PC-3 (cell line): ENCODE data around the gene SLC26A11. TPM values are rescaled to one million over a fixed set of nuclear protein-coding genes. Genes with fewer than 3 reads are reported as not detected.
A peak's percentile ranks its signal among the peaks of the same experiment; 100 is the strongest.

Experiments used
- ATAC-seq: fragments of 200-7000 bp; cut with Tn5 transposase; 2 replicates; pipeline ENCODE4 v1.9.1; 2020; ENCODE audit warnings: mild to moderate bottlenecking, moderate library complexity
- BruUV-seq: library from RNA; stranded (reverse); fragments of 400-500 nt; replicated peaks from 2 replicates; lab custom pipeline; 2021; lab: Mats Ljungman, UMichigan
- CTCF ChIA-PET: fragments of 300-600 bp; sonication (Branson Sonifier 250); formaldehyde crosslinking; loops from one replicate; lab custom pipeline; 2022; ENCODE audit warnings: antibody characterized with exemption; lab: Charles Lee
- POLR2A ChIA-PET: fragments of 300-600 bp; sonication (Branson Sonifier 250); formaldehyde crosslinking; loops from one replicate; lab custom pipeline; 2022; ENCODE audit warnings: antibody characterized with exemption; ENCODE audit not compliant: unreplicated experiment; lab: Charles Lee
- DNase-seq: peaks from one replicate; pipeline ENCODE4 v3.0.0-alpha.2; 2015
- H2AFZ ChIP-seq: fragments of 300-600 bp; sonication (generic); 2 replicates; pipeline ENCODE4 v1.6.0; 2016; ENCODE audit warnings: antibody characterized with exemption, low read length
- H3F3A ChIP-seq: fragments of 300-600 bp; sonication (generic); one replicate; pipeline ENCODE4 v1.6.0; 2017; ENCODE audit warnings: antibody characterized with exemption, low read length, control low read depth, mild to moderate bottlenecking; ENCODE audit not compliant: unreplicated experiment
- H3K27ac ChIP-seq: fragments of 300-600 bp; sonication (generic); 2 replicates; pipeline ENCODE4 v1.5.1; 2016; ENCODE audit warnings: mild to moderate bottlenecking, low read length
- H3K27me3 ChIP-seq: fragments of 300-600 bp; sonication (generic); 2 replicates; pipeline ENCODE4 v1.6.1; 2016; ENCODE audit warnings: low read length, mixed read lengths
- H3K36me3 ChIP-seq: fragments of 300-600 bp; sonication (generic); 2 replicates; pipeline ENCODE4 v1.6.1; 2016; ENCODE audit warnings: low read depth, mixed run types, low read length, mixed read lengths
- H3K4me1 ChIP-seq: fragments of 300-600 bp; sonication (generic); 2 replicates; pipeline ENCODE4 v1.5.1; 2016; ENCODE audit warnings: low read length; ENCODE audit not compliant: insufficient read depth
- H3K4me2 ChIP-seq: fragments of 300-600 bp; sonication (generic); 2 replicates; pipeline ENCODE4 v1.6.0; 2016; ENCODE audit warnings: low read length
- H3K4me3 ChIP-seq: fragments of 300-600 bp; sonication (generic); 2 replicates; pipeline ENCODE4 v1.5.1; 2016; ENCODE audit warnings: mild to moderate bottlenecking, low read length, mixed read lengths
- H3K79me2 ChIP-seq: fragments of 300-600 bp; sonication (generic); 2 replicates; pipeline ENCODE4 v1.6.1; 2017; ENCODE audit warnings: low read length, mixed read lengths
- H3K9ac ChIP-seq: fragments of 300-600 bp; sonication (generic); 2 replicates; pipeline ENCODE4 v1.6.0; 2016; ENCODE audit warnings: mild to moderate bottlenecking, low read length
- H3K9me2 ChIP-seq: fragments of 300-600 bp; sonication (generic); replicated peaks from 2 replicates; pipeline ENCODE4 v1.6.1; 2016; ENCODE audit warnings: mixed run types, low read length, mixed read lengths
- H3K9me3 ChIP-seq: fragments of 300-600 bp; sonication (generic); 2 replicates; pipeline ENCODE4 v1.6.1; 2016; ENCODE audit warnings: low read length, mixed read lengths
- H4K20me1 ChIP-seq: fragments of 300-600 bp; sonication (generic); 2 replicates; pipeline ENCODE4 v1.6.1; 2016; ENCODE audit warnings: low read length, mixed read lengths
- CTCF ChIP-seq: fragments of 300-600 bp; sonication (generic); conservative IDR thresholded peaks from 2 replicates; pipeline ENCODE4 v1.5.1; 2017; ENCODE audit warnings: antibody characterized with exemption, low read depth, mild to moderate bottlenecking, low read length
- EZH2 ChIP-seq: fragments of 300-600 bp; sonication (generic); IDR thresholded peaks from one replicate; pipeline ENCODE4 v1.6.1; 2017; ENCODE audit warnings: antibody characterized with exemption, mild to moderate bottlenecking, low read length; ENCODE audit not compliant: unreplicated experiment
- EZH2phosphoT487 ChIP-seq: fragments of 300-600 bp; sonication (generic); IDR thresholded peaks from 2 replicates; pipeline ENCODE4 v1.6.1; 2018; ENCODE audit warnings: mild to moderate bottlenecking, antibody characterized with exemption, low read length, borderline replicate concordance
- intact Hi-C: fragments of 100-400 bp; cut with micrococcal nuclease; formaldehyde crosslinking; loops from 2 replicates; pipeline ENCODE4 v1.9.0; 2023
- total RNA-seq: library from RNA; depleted of rRNA; stranded (reverse); fragments of >200 nt; gene quantifications from 2 replicates; pipeline ENCODE4 v1.2.3, GENCODE V29; 2014

Gene SLC26A11
- total RNA-seq, 1 experiment from 2014 or later, result 18.4 TPM

- TF ChIP-seq CTCF (no peak), EZH2 (no peak), EZH2phosphoT487 (no peak)
- H3K79me2 ChIP-seq, result no peaks in the 10 kb centered on the region
- H3K9me2 ChIP-seq, result no peaks in the 10 kb centered on the region
- no peaks in the 10 kb centered on the region for H4K20me1 ChIP-seq
- no peak overlapping the region for H3K4me2 ChIP-seq
- ChIA-PET CTCF (interaction anchor here (0.5 kb wide), 1 partner anchor 71 kb away, joined by 6 read pairs; no protein-coding TSS in a partner anchor), POLR2A (no interaction called here)
- no peaks in the 10 kb centered on the region for H3F3A ChIP-seq
- no peaks in the 10 kb centered on the region for H3K27me3 ChIP-seq
- no peak overlapping the region for H3K4me3 ChIP-seq
- ATAC-seq (no peak), DNase-seq (no peak)
- no TSS peak for BruUV-seq
- H2AFZ ChIP-seq, result no peak overlapping the region
- intact Hi-C loops, result no loop called here
- no peaks in the 10 kb centered on the region for H3K4me1 ChIP-seq
- no peak overlapping the region for H3K9ac ChIP-seq
- H3K36me3 ChIP-seq, result peaks cover 22% of the 10 kb centered on the region
- no peaks in the 10 kb centered on the region for H3K9me3 ChIP-seq
- no peak overlapping the region for H3K27ac ChIP-seq
These were observed 49.9 kb downstream of the SLC26A11 start for GRCh38 chr17:80270104-80270503.

GRCh38 chr17:80270836-80271235 lies 50.6 kb downstream of the SLC26A11 start:
- no peak overlapping the region for H2AFZ ChIP-seq
- peak; percentile 61 for DNase-seq
- ATAC-seq, result peak; percentile 90
- no peaks in the 10 kb centered on the region for H3K27me3 ChIP-seq
- no peak overlapping the region for H3K4me2 ChIP-seq
- no peak overlapping the region for H3K4me3 ChIP-seq
- intact Hi-C loops, result no loop called here
- no peaks in the 10 kb centered on the region for H3K4me1 ChIP-seq
- H3F3A ChIP-seq, result no peaks in the 10 kb centered on the region
- ChIA-PET POLR2A (interaction anchor here (0.6 kb wide), 1 partner anchor 1735 kb away, joined by 5 read pairs; no protein-coding TSS in a partner anchor), CTCF (interaction anchor here (0.5 kb wide), 1 partner anchor 72 kb away, joined by 6 read pairs; no protein-coding TSS in a partner anchor)
- no TSS peak for BruUV-seq
- no peak overlapping the region for H3K27ac ChIP-seq
- H3K9me3 ChIP-seq, result no peaks in the 10 kb centered on the region
- TF ChIP-seq EZH2, result no peak
- no peak for TF ChIP-seq EZH2phosphoT487
- no peak for TF ChIP-seq CTCF
- H3K36me3 ChIP-seq, result peaks cover 17% of the 10 kb centered on the region
- no peak overlapping the region for H3K9ac ChIP-seq
- H3K79me2 ChIP-seq, result no peaks in the 10 kb centered on the region
- H3K9me2 ChIP-seq, result no peaks in the 10 kb centered on the region
- no peaks in the 10 kb centered on the region for H4K20me1 ChIP-seq

- ATAC-seq, result no peak
These were observed 52.1 kb downstream of the SLC26A11 start for GRCh38 chr17:80272366-80272765.

More at GRCh38 chr17:80272366-80272765, 52.1 kb downstream of the SLC26A11 start:
- TF ChIP-seq EZH2 (no peak), CTCF (no peak)
- no peak overlapping the region for H3K4me3 ChIP-seq
- no peaks in the 10 kb centered on the region for H3K9me3 ChIP-seq
- H3K27ac ChIP-seq, result no peak overlapping the region
- no peaks in the 10 kb centered on the region for H3K9me2 ChIP-seq
- H3F3A ChIP-seq, result no peaks in the 10 kb centered on the region
- no peaks in the 10 kb centered on the region for H3K4me1 ChIP-seq
- no peak overlapping the region for H2AFZ ChIP-seq
- no TSS peak for BruUV-seq
- POLR2A ChIA-PET, result no interaction called here
- intact Hi-C loops, result no loop called here
- no peaks in the 10 kb centered on the region for H4K20me1 ChIP-seq
- no peaks in the 10 kb centered on the region for H3K27me3 ChIP-seq
- H3K4me2 ChIP-seq, result no peak overlapping the region
- H3K9ac ChIP-seq, result no peak overlapping the region
- peaks cover 16% of the 10 kb centered on the region; the same call in 1 of the 2 replicates for H3K36me3 ChIP-seq
- CTCF ChIA-PET, result no interaction called here
- no peaks in the 10 kb centered on the region for H3K79me2 ChIP-seq
- DNase-seq, result no peak
